ENCODE results near the gene RNF166. TPM values are rescaled to one million over a fixed set of nuclear protein-coding genes. Genes with fewer than 3 reads are reported as not detected.

RNF166 gene
- total RNA-seq, 1 experiment from 2014 or later, result 46.2 TPM

GRCh38 chr16:88665570-88665969, 40.6 kb downstream of the RNF166 start:
- no peak for ATAC-seq
- ChIA-PET CTCF (interaction anchor here (0.9 kb wide), 1 partner anchor 10 kb away, joined by 3 read pairs; no protein-coding TSS in a partner anchor), POLR2A (no interaction called here)
- Mint-ChIP-seq H3K9me3 (peaks cover 7% of the 10 kb centered on the region), H3K27me3 (ENCODE audit: low read depth) (no peaks in the 10 kb centered on the region; the same call in 1 of the 2 replicates), H3K27ac (no peak overlapping the region), H3K4me3 (no peak overlapping the region), H3K4me1 (peaks cover 16% of the 10 kb centered on the region), H3K36me3 (peaks cover 12% of the 10 kb centered on the region)
- DNase-seq (ENCODE audit: low spot score), result no peak
- TF ChIP-seq SOX15 (CRISPR knock-in tag; IDR thresholded peaks at IDR 0.05) (no peak), FOXK1 (CRISPR knock-in tag; IDR thresholded peaks at IDR 0.05) (no peak), USF2 (CRISPR knock-in tag; IDR thresholded peaks at IDR 0.05) (no peak), ZNF532 (CRISPR knock-in tag; IDR thresholded peaks at IDR 0.05; ENCODE audit: borderline replicate concordance) (no peak), ETV6 (CRISPR knock-in tag; IDR thresholded peaks at IDR 0.05) (no peak), USF1 (CRISPR knock-in tag; IDR thresholded peaks at IDR 0.05) (no peak), GABPB1 (CRISPR knock-in tag; IDR thresholded peaks at IDR 0.05) (no peak), ZNF317 (CRISPR knock-in tag; IDR thresholded peaks at IDR 0.05; ENCODE audit: borderline replicate concordance, low read depth) (no peak), CTCF (IDR thresholded peaks at IDR 0.05) (no peak), E2F5 (CRISPR knock-in tag; IDR thresholded peaks at IDR 0.05) (no peak), PREB (CRISPR knock-in tag; IDR thresholded peaks at IDR 0.05; ENCODE audit: borderline replicate concordance) (no peak), ATF3 (CRISPR knock-in tag; conservative IDR thresholded peaks at IDR 0.05) (no peak)

GRCh38 chr16:88665148-88665547, 41.1 kb downstream of the RNF166 start:
- Mint-ChIP-seq H3K27ac (peak overlapping the region; percentile 80), H3K4me1 (peaks cover 17% of the 10 kb centered on the region), H3K36me3 (peaks cover 14% of the 10 kb centered on the region), H3K4me3 (peak overlapping the region; percentile 21), H3K27me3 (ENCODE audit: low read depth) (no peaks in the 10 kb centered on the region; the same call in 1 of the 2 replicates), H3K9me3 (peaks cover 7% of the 10 kb centered on the region)
- ChIA-PET CTCF (interaction anchor here (0.9 to 1.5 kb wide), 2 partner anchors 10 to 20 kb away, joined by 3 to 4 read pairs; no protein-coding TSS in a partner anchor), POLR2A (no interaction called here)
- no peak for DNase-seq (ENCODE audit: low spot score)
- ATAC-seq, result no peak
- TF ChIP-seq IRF2 (CRISPR knock-in tag; IDR thresholded peaks at IDR 0.05; ENCODE audit: borderline replicate concordance, low read depth) (no peak), ZNF512 (CRISPR knock-in tag; IDR thresholded peaks at IDR 0.05; ENCODE audit: borderline replicate concordance) (no peak), ZNF219 (CRISPR knock-in tag; IDR thresholded peaks at IDR 0.05; ENCODE audit: borderline replicate concordance) (no peak), CDX4 (CRISPR knock-in tag; IDR thresholded peaks at IDR 0.05; ENCODE audit: borderline replicate concordance) (no peak), ZMAT4 (CRISPR knock-in tag; IDR thresholded peaks at IDR 0.05) (no peak), ZNF425 (CRISPR knock-in tag; conservative IDR thresholded peaks at IDR 0.05) (no peak)

Measured in WTC11 (cell line).